Stimulated activated CD8-positive, alpha-beta memory T cell treated with anti-CD3 and anti-CD28 coated beads, Interleukin-15, amount 100 ng/mL, for 1 hour (primary cell): ENCODE data around the gene TSPEAR.
"Not testable (repeated sequence)": the region's sequence is repeated elsewhere in the genome, so short reads cannot be mapped to it uniquely, and the experiment has no call there.

Experiments used
- DNase-seq: peaks from one replicate; pipeline ENCODE4 v3.0.0-alpha.2; 2020; ENCODE audit warnings: low read depth

TSPEAR gene

GRCh38 chr21:44650973-44651675 is 60.2 kb downstream of the TSPEAR start:
- no peak for DNase-seq

DNA sequence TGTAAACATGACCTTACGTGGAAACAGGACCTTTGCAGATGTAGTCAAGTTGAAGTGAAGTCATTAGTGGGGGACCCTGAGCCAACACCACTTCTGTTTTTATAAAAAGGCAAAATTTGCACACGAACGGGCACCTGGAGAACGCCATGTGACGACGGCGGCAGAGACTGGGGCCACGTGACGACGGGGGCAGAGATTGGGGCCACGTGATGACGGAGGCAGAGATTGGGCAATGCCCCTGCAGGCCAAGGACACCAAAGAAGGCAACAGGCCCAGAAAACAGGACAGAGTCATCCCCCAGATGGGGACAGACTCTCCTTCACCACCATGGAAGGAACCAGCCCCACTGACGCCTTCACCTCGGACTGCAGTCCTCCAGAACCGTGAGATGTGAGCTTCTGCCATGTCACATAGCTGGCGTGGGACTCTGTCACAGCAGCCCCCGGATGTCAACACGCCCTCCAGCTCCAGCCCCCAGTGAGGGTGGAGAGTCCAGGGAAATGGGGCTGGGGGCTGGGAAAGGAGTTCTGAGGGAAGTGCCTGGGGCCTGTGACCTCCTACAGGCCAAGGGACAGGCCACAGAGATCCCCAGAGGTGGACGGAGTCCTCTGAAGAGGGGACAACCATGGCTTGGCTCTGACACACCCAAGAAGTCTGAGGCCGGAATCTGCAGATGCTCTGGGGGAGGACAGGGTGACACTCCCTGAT is 61.0 kb downstream of the TSPEAR start:
- DNase-seq, result no peak

- DNase-seq, result no peak
Observed at GRCh38 chr21:44649521-44650100, 61.8 kb downstream of the TSPEAR start.

- no peak for DNase-seq
Observed at GRCh38 chr21:44648557-44649311, 62.6 kb downstream of the TSPEAR start.

- DNase-seq, result no peak
Observed at GRCh38 chr21:44647222-44647552, 64.2 kb downstream of the TSPEAR start.

DNA sequence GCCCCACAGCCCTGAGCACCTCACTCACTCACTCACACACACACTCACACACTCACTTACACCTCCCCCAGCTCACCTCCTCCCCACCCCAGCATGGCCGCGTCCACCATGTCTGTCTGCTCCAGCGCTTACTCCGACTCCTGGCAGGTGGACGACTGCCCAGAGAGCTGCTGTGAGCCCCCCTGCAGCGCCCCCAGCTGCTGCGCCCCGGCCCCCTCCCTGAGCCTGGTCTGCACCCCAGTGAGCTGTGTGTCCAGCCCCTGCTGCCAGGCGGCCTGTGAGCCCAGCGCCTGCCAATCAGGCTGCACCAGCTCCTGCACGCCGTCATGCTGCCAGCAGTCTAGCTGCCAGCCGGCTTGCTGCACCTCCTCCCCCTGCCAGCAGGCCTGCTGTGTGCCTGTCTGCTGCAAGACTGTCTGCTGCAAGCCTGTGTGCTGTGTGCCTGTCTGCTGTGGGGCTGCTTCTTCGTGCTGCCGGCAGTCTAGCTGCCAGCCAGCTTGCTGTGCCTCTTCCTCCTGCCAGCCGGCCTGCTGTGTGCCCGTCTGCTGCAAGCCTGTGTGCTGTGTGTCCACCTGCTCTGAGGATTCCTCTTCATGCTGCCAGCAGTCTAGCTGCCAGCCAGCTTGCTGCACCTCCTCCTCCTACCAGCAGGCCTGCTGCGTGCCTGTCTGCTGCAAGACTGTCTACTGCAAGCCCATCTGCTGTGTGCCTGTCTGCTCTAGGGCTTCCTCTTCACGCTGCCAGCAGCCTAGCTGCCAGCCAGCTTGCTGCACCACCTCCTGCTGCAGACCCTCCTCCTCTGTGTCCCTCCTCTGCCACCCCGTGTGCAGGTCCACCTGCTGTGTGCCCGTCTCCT is 64.8 kb downstream of the TSPEAR start, which contains the start of gene KRTAP10-11:
Gene KRTAP10-11 (plus strand): TSS at position 49 of the 856 bp plus-strand sequence. CDS start 45 bp downstream, at position 94.
- DNase-seq, result not testable (repeated sequence)

DNA sequence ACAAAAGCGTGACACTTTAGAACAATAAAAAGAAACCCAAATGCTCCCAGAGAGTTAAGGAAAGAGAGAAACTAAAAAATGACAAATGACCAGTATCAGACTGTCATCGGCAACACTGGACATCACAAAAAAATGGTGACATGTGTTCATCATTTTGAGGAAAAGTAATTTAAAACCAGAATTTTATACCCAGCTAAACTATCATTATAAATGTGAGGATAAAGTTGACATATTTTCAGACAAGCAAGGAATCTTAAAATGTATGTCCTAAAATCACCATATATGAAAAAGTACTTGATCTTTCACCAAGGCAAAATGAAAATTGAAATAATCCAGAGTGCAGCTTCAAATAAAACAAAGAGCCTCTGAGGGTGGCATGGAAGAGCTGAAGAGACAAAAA is 66.5 kb downstream of the TSPEAR start:
- DNase-seq, result no peak

- DNase-seq, result no peak
Observed at GRCh38 chr21:44643741-44644310, 67.5 kb downstream of the TSPEAR start.

GRCh38 chr21:44640761-44641160 is 70.6 kb downstream of the TSPEAR start:
- DNase-seq, result no peak

- no peak for DNase-seq
Observed at GRCh38 chr21:44639331-44639655, 72.1 kb downstream of the TSPEAR start.

- DNase-seq, result not testable (repeated sequence)
Observed at GRCh38 chr21:44638506-44639330, 72.7 kb downstream of the TSPEAR start.

DNA sequence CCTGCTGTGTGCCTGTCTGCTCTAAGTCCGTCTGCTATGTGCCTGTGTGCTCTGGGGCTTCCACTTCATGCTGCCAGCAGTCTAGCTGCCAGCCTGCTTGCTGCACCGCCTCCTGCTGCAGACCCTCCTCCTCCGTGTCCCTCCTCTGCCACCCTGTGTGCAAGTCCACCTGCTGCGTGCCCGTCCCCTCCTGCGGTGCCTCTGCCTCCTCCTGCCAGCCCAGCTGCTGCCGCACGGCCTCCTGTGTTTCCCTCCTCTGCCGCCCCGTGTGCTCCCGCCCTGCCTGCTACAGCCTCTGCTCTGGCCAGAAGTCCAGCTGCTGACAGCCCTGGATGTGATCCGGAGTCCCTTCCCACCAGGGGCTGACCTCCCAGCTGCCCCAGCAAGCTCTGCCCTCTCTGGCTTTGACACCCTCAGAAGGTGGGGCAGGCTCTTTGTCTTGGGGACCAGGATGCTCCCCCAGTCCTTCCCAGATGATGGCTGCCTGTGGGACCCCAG is 73.5 kb downstream of the TSPEAR start:
- DNase-seq, result not testable (repeated sequence)

- no peak for DNase-seq
Observed at GRCh38 chr21:44637018-44637850, 74.1 kb downstream of the TSPEAR start, which contains the start of gene KRTAP10-10. Gene KRTAP10-10 (plus strand): TSS chr21:44637356. CDS start chr21:44637418, 62 bp downstream.

GRCh38 chr21:44636209-44637017 is 75.0 kb downstream of the TSPEAR start:
- DNase-seq, result no peak

- no peak for DNase-seq
Observed at GRCh38 chr21:44632067-44632466, 79.3 kb downstream of the TSPEAR start.

DNA sequence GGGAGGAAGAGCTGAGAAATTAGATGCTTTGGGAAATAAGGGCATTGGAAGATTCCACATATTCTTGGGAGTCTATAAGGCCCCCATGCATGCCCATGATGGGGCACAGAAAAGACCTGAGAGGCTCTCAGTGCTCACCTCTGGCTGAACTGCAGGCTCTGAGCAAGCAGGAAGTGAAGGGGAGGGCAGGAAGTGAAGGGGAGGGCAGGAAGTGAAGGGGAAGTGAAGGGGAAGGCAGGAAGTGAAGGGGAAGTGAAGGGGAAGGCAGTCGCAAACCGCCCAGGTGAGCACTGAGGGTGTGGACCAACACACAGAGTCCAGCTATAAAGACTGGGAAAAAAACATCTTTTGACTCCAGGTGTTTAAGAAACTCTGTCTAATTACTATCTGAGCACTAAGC is 80.9 kb downstream of the TSPEAR start:
- no peak for DNase-seq

- no peak for DNase-seq
Observed at GRCh38 chr21:44628707-44629391, 82.5 kb downstream of the TSPEAR start.

DNA sequence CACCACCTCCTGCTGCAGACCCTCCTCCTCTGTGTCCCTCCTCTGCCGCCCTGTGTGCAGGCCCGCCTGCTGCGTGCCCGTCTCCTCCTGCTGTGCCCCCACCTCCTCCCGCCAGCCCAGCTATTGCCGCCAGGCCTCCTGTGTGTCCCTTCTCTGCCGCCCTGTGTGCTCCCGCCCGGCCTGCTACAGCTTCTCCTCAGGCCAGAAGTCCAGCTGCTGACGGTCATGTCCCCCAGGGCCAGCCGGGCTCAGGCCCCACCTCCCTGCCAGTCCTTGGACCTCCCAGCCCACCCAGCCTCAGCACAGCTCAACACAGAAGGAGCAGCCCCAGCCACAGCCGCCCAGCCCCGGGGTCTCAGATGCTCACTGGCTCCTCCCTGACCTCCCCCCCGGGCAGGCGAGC is 83.5 kb downstream of the TSPEAR start:
- not testable (repeated sequence) for DNase-seq
